ENCODE results near the gene FUT7.

The FUT7 gene

DNA sequence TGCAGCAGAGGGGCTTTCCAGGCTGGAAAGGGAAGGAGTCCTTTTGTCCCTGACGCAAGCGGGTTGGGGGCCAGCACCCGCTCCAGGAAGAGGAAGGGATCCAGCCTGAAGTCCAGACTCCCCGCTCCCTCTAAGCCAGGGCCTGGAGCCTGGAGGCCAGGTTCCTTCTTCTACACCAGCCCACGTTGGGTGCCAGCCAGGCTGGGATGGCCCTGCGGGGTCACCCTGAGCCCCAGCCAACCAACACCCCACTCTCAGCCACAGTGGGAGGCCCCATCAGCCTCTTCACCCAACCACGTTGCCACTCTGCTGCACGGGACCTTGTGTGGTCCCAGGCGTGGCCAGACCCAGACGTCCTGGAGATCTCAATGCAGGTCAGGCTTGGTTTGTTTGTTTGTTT is 970 bp upstream of the FUT7 start:
- DNase-seq (ENCODE audit: low read depth): no peak

GRCh38 chr9:137030538-137031527 is 1.1 kb downstream of the FUT7 start:
- DNase-seq (ENCODE audit: low read depth): peak; percentile 41

- no peak for DNase-seq (ENCODE audit: low read depth)
These were observed 1.9 kb downstream of the FUT7 start for GRCh38 chr9:137030006-137030405.

- DNase-seq (ENCODE audit: low read depth): peak; percentile 66
These were observed 2.6 kb downstream of the FUT7 start for GRCh38 chr9:137029058-137029936.

DNA sequence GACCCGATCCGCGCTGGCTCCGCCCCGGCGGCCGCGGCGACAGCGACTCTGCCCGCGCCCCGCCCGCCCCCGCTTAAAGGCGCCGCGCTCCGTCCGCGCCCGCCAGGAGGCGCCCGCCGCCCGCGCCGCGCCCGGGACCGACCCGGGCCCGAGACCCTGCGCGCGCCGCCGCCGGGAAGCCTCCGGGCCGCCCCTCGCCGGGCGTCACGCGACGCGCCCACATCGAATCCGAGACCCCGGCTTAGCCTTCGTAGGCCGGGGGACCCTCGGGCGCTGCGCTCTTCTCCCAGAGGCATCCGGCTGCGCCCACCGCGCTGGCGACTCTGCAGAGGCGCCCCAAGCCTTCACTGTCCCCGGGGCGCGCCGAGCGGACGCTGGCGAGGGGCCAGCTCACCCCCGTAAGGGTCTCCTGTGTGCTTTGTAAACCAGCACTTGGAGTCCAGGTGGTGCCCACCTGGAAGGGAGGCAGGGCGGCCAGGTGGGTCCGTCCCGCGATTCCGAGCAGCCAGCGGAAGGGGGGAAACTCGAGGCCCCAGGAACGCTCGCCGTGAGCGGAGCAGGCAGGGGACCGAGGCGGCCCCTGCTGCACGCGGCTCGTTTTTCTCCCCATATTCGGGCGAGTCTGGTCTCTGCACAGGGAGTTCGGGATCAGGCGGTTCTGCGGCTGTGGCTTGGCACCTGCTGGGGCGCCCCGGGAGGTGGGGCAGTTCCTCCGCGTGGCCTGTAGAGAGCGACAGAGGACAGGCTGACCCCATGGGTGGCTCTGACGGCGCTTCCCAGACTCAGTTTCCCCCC is 3.4 kb downstream of the FUT7 start:
- peak; percentile 64 for DNase-seq (ENCODE audit: low read depth)

- no peak for DNase-seq (ENCODE audit: low read depth)
These were observed 4.3 kb downstream of the FUT7 start, which contains the start of gene ABCA2 for GRCh38 chr9:137027369-137028262. ABCA2 (minus strand) TSS chr9:137028237; CDS start chr9:137028140, 97 bp downstream.

DNA sequence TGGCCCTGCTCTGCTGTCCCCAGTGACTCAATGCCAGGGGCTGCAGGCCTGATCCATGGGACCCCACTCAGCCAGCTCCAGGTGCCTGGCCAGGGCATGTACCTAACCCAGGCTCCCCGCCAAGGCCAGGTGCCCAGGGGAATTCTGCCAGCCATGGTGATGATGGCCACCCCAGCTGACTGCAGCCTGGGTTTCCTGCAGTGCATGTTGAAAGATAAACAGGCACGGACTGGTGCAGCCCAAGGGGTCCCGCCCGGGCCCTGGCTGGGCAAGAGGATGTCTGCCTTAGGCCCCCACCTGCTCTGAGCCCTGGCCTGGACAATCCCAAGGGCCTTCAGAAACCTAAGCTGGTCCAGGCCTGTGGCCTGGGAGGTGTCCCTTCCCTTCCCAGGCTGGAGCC is 5.1 kb downstream of the FUT7 start:
- no peak for DNase-seq (ENCODE audit: low read depth)

DNA sequence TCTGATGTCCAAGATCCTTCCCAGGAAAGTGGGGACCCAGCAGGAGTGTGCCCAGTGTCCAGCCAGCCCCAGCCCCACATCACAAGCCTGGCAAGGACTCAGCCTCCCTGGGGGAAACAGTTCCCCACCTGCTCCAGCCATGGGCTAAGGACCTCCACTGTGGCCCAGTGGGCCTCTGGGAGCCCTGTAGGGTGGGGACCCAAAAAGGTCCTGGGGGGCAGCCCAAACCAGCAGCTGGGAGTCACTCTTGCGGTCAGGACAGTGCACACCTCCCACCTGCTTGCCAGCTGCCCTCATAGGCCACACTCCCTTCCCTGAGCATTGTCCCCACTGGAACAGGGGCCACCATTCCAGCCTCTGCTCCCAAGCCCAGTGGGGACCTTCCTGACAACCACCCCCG is 5.5 kb downstream of the FUT7 start:
- no peak for DNase-seq (ENCODE audit: low read depth)

- no peak for DNase-seq (ENCODE audit: low read depth)
These were observed 6.3 kb downstream of the FUT7 start for GRCh38 chr9:137025517-137025966.

DNA sequence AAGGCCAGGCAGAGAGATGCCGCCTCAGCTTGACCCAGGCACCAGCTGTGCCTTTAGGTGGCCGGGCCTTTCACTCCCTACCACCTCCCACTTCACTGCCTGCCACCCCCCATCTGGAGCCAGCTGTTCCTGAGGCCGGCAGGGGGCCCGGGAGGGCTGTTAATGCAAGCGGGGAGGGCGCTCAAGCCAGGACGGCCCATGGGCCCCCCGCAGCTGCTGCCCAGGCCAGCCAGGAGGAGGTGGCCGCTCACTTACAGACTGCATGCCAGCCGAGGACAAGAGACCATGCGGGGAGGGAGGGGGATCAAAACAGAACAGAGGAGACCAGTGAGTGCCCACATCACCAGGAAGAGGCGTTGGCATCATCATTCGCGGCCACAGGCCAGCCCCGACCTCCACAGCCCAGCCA is 8.3 kb downstream of the FUT7 start:
- no peak for DNase-seq (ENCODE audit: low read depth)

- no peak for DNase-seq (ENCODE audit: low read depth)
These were observed 8.7 kb downstream of the FUT7 start for GRCh38 chr9:137023157-137023556.

DNA sequence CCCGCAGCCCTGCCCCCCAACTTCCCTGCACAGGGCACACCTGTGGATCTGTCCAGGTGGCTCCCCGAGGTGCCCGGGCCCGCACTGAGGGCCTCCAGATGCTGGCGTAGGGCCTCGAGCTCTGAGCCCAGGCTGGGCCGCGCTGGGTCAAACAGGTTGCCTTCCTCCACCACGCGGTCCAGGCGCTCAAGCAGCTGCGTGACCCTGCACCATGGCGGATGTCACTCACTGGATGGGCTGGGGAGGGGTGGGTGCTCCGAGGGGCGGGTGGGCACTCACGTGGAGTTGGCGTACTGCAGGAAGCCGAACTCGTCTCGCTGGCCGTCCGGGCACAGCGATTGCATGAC is 9.3 kb downstream of the FUT7 start:
- DNase-seq (ENCODE audit: low read depth): no peak

DNA sequence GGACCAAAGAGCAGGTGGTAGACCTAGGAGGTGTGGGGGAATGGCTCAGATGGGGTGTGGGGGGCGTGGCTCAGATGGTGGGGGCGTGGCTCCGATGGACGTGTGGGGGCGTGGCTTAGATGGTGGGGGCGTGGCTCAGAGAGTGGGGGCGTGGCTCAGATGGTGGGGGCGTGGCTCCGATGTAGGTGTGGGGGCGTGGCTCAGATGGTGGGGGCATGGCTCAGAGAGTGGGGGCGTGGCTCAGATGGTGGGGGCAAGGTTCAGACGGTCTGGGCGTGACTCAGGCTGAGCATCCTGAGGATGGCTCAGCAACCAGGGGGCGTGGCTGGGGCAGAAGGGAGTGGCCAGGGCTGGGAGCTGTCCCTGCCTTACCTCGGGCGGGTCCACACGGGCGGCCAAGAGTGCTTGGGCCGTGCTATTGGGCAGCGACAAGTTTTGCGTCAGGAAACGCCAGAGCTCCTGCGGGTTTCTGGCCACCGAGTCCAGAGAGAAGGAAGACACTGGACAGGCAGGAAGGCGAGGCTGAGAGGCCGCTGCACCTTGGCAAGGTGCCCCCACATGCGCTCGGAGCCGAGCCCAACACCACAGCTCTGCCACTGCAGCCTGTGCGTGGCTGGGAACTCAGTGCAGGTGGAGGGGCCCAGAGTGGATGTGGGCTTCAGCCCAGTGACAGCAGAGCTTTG is 9.8 kb downstream of the FUT7 start:
- peak; percentile 63 for DNase-seq (ENCODE audit: low read depth)

- no peak for DNase-seq (ENCODE audit: low read depth)
These were observed 10.3 kb downstream of the FUT7 start for GRCh38 chr9:137021568-137021978.

- no peak for DNase-seq (ENCODE audit: low read depth)
These were observed 10.9 kb downstream of the FUT7 start for GRCh38 chr9:137020771-137021567.

DNA sequence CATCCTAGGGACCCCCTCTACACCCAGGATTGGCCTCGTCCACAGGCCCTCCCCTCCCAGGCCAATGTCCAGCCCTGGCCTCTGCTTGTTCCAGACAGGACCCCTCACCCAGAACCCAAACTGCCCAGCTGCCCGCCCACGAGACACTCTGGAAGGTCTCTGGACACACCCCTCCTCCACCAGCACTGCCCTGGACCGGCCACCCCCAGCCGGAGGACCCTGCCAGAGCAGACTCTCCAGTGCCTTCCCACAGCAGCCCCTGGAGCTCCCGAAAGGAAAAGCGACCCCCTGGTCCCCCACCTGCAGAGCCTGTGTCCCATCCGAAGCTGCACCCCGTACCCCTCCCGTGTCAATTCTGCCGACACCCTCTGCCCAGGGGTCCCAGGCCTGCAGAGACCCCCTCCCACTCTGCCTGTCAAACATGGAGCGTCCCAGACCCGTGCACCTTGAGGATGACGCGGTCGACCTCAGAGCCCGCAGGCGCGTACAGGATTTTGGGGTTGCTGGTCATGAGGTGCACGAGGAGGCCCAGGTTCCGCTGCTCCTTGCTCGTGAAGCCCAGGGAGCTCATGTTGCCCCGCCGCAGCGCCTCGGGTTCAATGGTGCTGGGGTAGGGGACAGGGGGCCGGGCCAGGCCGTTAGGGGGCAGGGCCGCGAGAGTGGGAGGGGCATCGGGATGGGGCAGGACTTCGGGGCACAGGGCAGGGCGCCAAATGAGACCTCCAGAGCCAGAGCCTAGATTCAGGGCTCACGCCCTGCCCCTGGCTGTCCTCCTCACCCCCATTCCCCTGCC is 11.8 kb downstream of the FUT7 start:
- DNase-seq (ENCODE audit: low read depth): no peak

DNA sequence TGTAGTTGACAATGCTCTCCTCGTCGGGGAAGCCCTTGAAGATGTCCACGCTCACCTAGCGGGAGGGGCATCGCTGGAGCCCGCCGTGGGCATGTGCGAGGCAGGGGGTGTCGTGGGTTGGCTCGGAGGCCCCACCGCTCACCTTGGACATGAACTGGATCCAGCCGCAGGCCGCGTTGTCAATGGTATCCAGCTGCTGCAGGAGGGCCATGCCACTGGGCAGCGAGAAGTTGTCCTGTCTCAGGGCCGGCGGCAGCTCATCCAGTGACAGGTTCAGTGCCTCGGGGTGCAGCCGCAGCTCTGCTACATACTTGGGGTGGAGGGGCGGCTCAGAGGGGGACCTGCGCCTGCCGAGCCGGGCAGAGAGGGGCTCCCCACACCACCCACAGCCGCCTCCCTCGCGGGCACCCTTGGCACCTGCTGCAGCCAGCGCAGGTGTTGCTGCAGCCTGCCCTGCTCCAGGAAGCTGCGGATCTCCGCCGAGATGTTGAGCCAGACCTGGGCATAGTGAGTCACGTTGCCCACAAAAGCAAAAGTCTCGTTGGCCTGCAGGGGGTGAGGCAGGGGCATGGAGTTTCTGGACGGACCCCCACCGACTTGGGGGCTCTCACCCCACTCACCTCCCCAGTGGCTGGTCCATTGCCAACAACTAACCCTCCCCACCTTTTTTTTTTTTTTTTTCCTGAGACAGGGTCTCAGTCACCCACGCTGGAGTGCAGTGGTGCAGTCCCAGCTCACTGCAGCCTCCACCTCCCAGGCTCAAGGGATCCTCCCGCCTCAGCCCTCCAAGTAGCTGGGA is 12.9 kb downstream of the FUT7 start:
- no peak for DNase-seq (ENCODE audit: low read depth)
